ENCODE results near the gene UBE2J2. TPM values are rescaled to one million over a fixed set of nuclear protein-coding genes. Genes with fewer than 3 reads are reported as not detected.
A peak's percentile ranks its signal among the peaks of the same experiment; 100 is the strongest.

UBE2J2 gene
- polyA plus RNA-seq, 2 of the 4 experiments (the other 2 are of a cell fraction): 21.2 to 36.2 TPM

DNA sequence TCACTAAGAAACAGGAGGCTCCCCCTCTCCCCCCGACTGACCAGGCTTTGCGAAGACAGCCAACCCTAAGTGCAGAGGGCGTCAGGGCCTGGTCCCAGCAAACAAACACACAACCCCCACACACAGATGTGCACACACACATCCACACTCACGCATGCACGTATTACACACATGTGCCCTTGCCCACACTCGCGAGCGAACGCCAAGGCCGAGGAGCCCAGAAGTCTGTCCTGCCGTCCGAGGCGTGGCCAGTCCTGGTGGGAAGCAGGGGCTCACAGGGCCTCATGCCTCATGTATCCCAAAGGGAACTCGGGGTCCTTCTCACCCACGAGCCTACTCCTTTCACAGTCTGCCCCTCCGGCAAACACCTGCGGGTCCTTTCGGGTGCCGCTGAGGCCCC, 43.9 kb downstream of the UBE2J2 start:
- no peak overlapping the region for H3K4me3 ChIP-seq
- WGBS (ENCODE audit: missing lambda C conversion rate): 96% methylated on average over 17 of the region's 19 CpGs
- H3K4me1 ChIP-seq: peaks cover 18% of the 10 kb centered on the region; the same call in 2 of the 3 replicates
- TF ChIP-seq RNF2 (IDR thresholded peaks at IDR 0.05; ENCODE audit: borderline replicate concordance, low read depth) (no peak), CHD2 (IDR thresholded peaks at IDR 0.05; ENCODE audit: low read length, partially characterized antibody) (no peak), JUNB (IDR thresholded peaks at IDR 0.05) (no peak), ZNF302 (CRISPR knock-in tag; IDR thresholded peaks at IDR 0.05) (no peak), CHD4 (IDR thresholded peaks at IDR 0.05; ENCODE audit: borderline replicate concordance) (no peak), ZSCAN20 (CRISPR knock-in tag; IDR thresholded peaks at IDR 0.05) (no peak), TFCP2L1 (CRISPR knock-in tag; IDR thresholded peaks at IDR 0.05) (no peak), POLR2AphosphoS2 (conservative IDR thresholded peaks at IDR 0.05; ENCODE audit: low read length) (no peak), NPAS2 (CRISPR knock-in tag; IDR thresholded peaks at IDR 0.05; ENCODE audit: borderline replicate concordance) (no peak), MAZ (IDR thresholded peaks at IDR 0.05; ENCODE audit: borderline replicate concordance, low read depth, low read length) (no peak), JUN (IDR thresholded peaks at IDR 0.05) (no peak), HOXA7 (CRISPR knock-in tag; IDR thresholded peaks at IDR 0.05) (no peak), RARB (CRISPR knock-in tag; IDR thresholded peaks at IDR 0.05) (no peak), KDM5A (IDR thresholded peaks at IDR 0.05) (no peak)
- TF ChIP-seq, protein P1, sequence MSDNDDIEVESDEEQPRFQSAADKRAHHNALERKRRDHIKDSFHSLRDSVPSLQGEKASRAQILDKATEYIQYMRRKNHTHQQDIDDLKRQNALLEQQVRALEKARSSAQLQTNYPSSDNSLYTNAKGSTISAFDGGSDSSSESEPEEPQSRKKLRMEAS (IDR thresholded peaks at IDR 0.05): no peak
- TF ChIP-seq, protein P2, sequence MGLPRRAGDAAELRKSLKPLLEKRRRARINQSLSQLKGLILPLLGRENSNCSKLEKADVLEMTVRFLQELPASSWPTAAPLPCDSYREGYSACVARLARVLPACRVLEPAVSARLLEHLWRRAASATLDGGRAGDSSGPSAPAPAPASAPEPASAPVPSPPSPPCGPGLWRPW (IDR thresholded peaks at IDR 0.05): no peak
- TF ChIP-seq, protein P3, sequence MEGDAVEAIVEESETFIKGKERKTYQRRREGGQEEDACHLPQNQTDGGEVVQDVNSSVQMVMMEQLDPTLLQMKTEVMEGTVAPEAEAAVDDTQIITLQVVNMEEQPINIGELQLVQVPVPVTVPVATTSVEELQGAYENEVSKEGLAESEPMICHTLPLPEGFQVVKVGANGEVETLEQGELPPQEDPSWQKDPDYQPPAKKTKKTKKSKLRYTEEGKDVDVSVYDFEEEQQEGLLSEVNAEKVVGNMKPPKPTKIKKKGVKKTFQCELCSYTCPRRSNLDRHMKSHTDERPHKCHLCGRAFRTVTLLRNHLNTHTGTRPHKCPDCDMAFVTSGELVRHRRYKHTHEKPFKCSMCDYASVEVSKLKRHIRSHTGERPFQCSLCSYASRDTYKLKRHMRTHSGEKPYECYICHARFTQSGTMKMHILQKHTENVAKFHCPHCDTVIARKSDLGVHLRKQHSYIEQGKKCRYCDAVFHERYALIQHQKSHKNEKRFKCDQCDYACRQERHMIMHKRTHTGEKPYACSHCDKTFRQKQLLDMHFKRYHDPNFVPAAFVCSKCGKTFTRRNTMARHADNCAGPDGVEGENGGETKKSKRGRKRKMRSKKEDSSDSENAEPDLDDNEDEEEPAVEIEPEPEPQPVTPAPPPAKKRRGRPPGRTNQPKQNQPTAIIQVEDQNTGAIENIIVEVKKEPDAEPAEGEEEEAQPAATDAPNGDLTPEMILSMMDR (IDR thresholded peaks at IDR 0.05): no peak
- DNase-seq (ENCODE audit: low read depth in 1 of 2, low spot score in 1 of 2): no peak
- no peak overlapping the region for H3K27ac ChIP-seq
- no peak for ATAC-seq
- H3K4me2 ChIP-seq: peak overlapping the region; percentile 98; the same call in 2 of the 3 replicates
- ChIA-PET POLR2A (no interaction called here), CTCF (interaction anchor here (0.6 to 1.7 kb wide), 3 partner anchors 108 to 245 kb away, joined by 3 to 8 read pairs (median 3); no protein-coding TSS in a partner anchor)
- no peak for FAIRE-seq
- H3K9me3 ChIP-seq: no peaks in the 10 kb centered on the region

DNA sequence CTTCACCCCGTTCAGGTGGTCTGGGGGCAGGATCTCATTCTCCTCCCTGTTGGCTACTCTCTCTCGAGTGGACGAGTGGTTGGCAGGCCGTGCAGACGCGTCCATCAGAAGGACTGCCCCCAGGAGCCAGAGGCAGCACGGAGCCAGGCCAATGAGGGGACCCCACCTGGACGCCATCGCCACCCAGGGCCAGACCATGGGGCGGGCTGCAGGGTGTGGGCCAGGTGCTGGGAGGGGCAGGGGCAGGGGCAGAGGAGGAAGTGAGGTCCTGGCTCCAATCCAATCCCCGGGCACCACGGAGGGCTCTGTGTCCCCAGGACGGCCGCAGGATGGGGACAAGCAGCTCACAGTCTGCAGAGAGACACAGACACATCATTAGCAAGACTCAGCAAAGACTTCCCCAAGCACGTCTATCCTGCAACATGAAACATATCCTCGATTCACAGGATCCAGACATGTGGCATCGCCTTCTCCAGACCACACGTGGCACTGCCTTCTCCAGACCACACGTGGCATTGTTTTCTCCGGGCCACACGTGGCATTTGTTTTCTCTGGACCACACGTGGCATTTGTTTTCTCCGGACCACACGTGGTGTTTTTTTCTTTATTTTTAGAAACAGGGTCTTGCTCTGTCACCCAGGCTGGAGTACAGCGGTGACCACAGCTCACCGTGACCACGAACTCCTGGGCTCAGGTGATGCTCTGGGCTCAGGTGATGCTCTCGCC, 44.9 kb downstream of the UBE2J2 start:
- ATAC-seq (no peak), DNase-seq (ENCODE audit: low read depth in 1 of 2, low spot score in 1 of 2) (no peak), FAIRE-seq (no peak)
- H3K4me3 ChIP-seq: no peak overlapping the region
- H3K4me2 ChIP-seq: no peak overlapping the region
- H3K4me1 ChIP-seq: peaks cover 18% of the 10 kb centered on the region; the same call in 2 of the 3 replicates
- ChIA-PET POLR2A (no interaction called here), CTCF (interaction anchor here (1.6 kb wide), 1 partner anchor 16 kb away, joined by 4 read pairs; no protein-coding TSS in a partner anchor)
- no peak overlapping the region for H3K27ac ChIP-seq
- no peaks in the 10 kb centered on the region for H3K9me3 ChIP-seq
- WGBS (ENCODE audit: missing lambda C conversion rate): 95% methylated on average over 22 of the region's 28 CpGs
- TF ChIP-seq ZC3H11A (IDR thresholded peaks at IDR 0.05) (no peak), CHD2 (IDR thresholded peaks at IDR 0.05; ENCODE audit: low read length, partially characterized antibody) (no peak)

DNA sequence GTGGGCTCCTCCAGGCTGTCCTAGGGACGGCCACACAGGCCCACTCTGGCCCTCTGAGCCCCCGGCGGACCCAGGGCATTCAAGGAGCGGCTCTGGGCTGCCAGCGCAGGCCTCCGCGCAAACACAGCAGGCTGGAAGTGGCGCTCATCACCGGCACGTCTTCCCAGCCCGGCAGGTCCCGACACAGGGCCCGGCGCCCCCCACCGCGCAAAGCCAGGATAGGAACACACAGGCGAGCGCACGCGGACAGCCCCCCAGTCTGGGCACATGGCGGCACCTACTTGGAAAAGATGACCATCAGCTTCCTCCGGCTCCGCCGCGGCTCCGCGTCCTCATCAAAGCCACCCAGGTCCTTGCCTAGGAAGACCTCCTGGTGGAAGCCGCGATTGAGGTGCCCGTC, 45.5 kb downstream of the UBE2J2 start:
- 96% methylated on average over 9 of the region's 30 CpGs for WGBS (ENCODE audit: missing lambda C conversion rate)
- no peak overlapping the region for H3K4me3 ChIP-seq
- DNase-seq (ENCODE audit: low read depth in 1 of 2, low spot score in 1 of 2) (no peak), FAIRE-seq (no peak), ATAC-seq (no peak)
- no peak overlapping the region for H3K27ac ChIP-seq
- no peaks in the 10 kb centered on the region for H3K9me3 ChIP-seq
- POLR2A ChIA-PET: no interaction called here
- TF ChIP-seq BHLHE40 (IDR thresholded peaks at IDR 0.05; ENCODE audit: low read depth, low read length) (no peak), HOXB13 (CRISPR knock-in tag; IDR thresholded peaks at IDR 0.05; ENCODE audit: low read depth) (no peak), MAZ (IDR thresholded peaks at IDR 0.05; ENCODE audit: borderline replicate concordance, low read depth, low read length) (no peak), KDM5A (IDR thresholded peaks at IDR 0.05) (no peak), JUN (IDR thresholded peaks at IDR 0.05) (no peak), POLR2AphosphoS2 (conservative IDR thresholded peaks at IDR 0.05; ENCODE audit: low read length) (no peak), EHMT2 (IDR thresholded peaks at IDR 0.05; ENCODE audit: low read depth) (no peak), SREBF2 (IDR thresholded peaks at IDR 0.05) (no peak), CHD4 (IDR thresholded peaks at IDR 0.05; ENCODE audit: borderline replicate concordance) (no peak), PHF8 (IDR thresholded peaks at IDR 0.05; ENCODE audit: borderline replicate concordance, low read depth) (no peak), CBX8 (IDR thresholded peaks at IDR 0.05) (no peak), FOXS1 (CRISPR knock-in tag; IDR thresholded peaks at IDR 0.05) (no peak), ZNF302 (CRISPR knock-in tag; IDR thresholded peaks at IDR 0.05) (no peak), HOXA7 (CRISPR knock-in tag; IDR thresholded peaks at IDR 0.05) (no peak), ZSCAN20 (CRISPR knock-in tag; IDR thresholded peaks at IDR 0.05) (no peak), CHD2 (IDR thresholded peaks at IDR 0.05; ENCODE audit: low read length, partially characterized antibody) (no peak), KDM1A (IDR thresholded peaks at IDR 0.05; ENCODE audit: low read depth) (no peak)
- TF ChIP-seq, protein P2 (IDR thresholded peaks at IDR 0.05): no peak
- TF ChIP-seq, protein P4, sequence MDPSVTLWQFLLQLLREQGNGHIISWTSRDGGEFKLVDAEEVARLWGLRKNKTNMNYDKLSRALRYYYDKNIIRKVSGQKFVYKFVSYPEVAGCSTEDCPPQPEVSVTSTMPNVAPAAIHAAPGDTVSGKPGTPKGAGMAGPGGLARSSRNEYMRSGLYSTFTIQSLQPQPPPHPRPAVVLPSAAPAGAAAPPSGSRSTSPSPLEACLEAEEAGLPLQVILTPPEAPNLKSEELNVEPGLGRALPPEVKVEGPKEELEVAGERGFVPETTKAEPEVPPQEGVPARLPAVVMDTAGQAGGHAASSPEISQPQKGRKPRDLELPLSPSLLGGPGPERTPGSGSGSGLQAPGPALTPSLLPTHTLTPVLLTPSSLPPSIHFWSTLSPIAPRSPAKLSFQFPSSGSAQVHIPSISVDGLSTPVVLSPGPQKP (IDR thresholded peaks at IDR 0.05; ENCODE audit: low read depth, low read length): no peak
- no peak overlapping the region for H3K4me2 ChIP-seq
- CTCF ChIA-PET: interaction anchor here (1.6 kb wide), 1 partner anchor 16 kb away, joined by 4 read pairs; no protein-coding TSS in a partner anchor
- H3K4me1 ChIP-seq: peaks cover 16% of the 10 kb centered on the region; the same call in 2 of the 3 replicates
